RWPE2 (cell line): Measurements from ENCODE around the gene BRAF.

Source experiments
- ATAC-seq: fragments of 200-7000 bp; cut with Tn5 transposase; 3 replicates; pipeline ENCODE4 v1.9.1; 2021; ENCODE audit warnings: low read depth
- DNase-seq: peaks from one replicate; pipeline ENCODE4 v3.0.0-alpha.2; 2020; ENCODE audit warnings: low spot score
- H3K27ac ChIP-seq: fragments of 450-650 bp; 2 replicates; pipeline ENCODE4 v1.5.1; 2017; ENCODE audit warnings: mild to moderate bottlenecking; ENCODE audit not compliant: poor library complexity, severe bottlenecking
- H3K27me3 ChIP-seq: fragments of 250-450 bp; sonication (Bioruptor Pico); 2 replicates; pipeline ENCODE4 v1.5.1; 2021; ENCODE audit warnings: mild to moderate bottlenecking, moderate library complexity; ENCODE audit not compliant: insufficient read depth, poor library complexity, severe bottlenecking
- H3K36me3 ChIP-seq: fragments of 250-450 bp; sonication (Bioruptor Pico); 2 replicates; pipeline ENCODE4 v1.5.1; 2020; ENCODE audit warnings: low read depth, mild to moderate bottlenecking, moderate library complexity
- H3K4me1 ChIP-seq: fragments of 250-450 bp; sonication (Bioruptor Pico); 2 replicates; pipeline ENCODE4 v1.5.1; 2021; ENCODE audit warnings: mild to moderate bottlenecking, moderate library complexity; ENCODE audit not compliant: insufficient read depth, poor library complexity, severe bottlenecking
- H3K4me3 ChIP-seq: fragments of 250-450 bp; sonication (Bioruptor Pico); 2 replicates; pipeline ENCODE4 v1.5.1; 2021; ENCODE audit warnings: mild to moderate bottlenecking, moderate library complexity; ENCODE audit not compliant: severe bottlenecking
- H3K9me3 ChIP-seq: fragments of 250-450 bp; sonication (Bioruptor Pico); 2 replicates; pipeline ENCODE4 v1.5.1; 2021; ENCODE audit warnings: mild to moderate bottlenecking, moderate library complexity; ENCODE audit not compliant: severe bottlenecking
- TF ChIP-seq, protein P1 (sequence below): fragments of 450-650 bp; IDR thresholded peaks from one replicate; pipeline ENCODE4 v1.5.1; 2017; ENCODE audit warnings: mild to moderate bottlenecking, moderate library complexity; ENCODE audit not compliant: poor library complexity, severe bottlenecking

Gene BRAF

DNA sequence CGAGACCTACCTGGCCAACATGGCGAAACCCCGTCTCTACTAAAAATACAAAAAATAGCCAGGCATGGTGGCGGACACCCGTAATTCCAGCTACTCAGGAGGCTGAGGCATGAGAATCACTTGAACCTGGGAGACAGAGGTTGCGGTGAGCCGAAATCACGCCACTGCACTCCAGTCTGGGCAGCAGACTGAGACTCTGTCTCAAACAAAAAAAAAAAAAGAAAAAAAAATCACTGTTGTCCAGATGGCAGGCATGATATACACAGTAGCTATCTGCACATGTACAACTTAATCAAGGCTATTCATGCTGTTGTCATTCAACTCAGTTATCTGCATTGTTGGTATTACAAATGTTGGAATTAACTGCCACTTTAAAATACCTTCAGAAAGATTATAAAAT lies 55.3 kb downstream of the BRAF start:
- Histone ChIP-seq H3K36me3 (no peaks in the 10 kb centered on the region), H3K4me1 (peaks cover 12% of the 10 kb centered on the region), H3K27ac (no peak overlapping the region), H3K4me3 (no peak overlapping the region), H3K27me3 (no peaks in the 10 kb centered on the region), H3K9me3 (no peaks in the 10 kb centered on the region)
- ATAC-seq (no peak), DNase-seq (no peak)
- TF ChIP-seq, protein P1, sequence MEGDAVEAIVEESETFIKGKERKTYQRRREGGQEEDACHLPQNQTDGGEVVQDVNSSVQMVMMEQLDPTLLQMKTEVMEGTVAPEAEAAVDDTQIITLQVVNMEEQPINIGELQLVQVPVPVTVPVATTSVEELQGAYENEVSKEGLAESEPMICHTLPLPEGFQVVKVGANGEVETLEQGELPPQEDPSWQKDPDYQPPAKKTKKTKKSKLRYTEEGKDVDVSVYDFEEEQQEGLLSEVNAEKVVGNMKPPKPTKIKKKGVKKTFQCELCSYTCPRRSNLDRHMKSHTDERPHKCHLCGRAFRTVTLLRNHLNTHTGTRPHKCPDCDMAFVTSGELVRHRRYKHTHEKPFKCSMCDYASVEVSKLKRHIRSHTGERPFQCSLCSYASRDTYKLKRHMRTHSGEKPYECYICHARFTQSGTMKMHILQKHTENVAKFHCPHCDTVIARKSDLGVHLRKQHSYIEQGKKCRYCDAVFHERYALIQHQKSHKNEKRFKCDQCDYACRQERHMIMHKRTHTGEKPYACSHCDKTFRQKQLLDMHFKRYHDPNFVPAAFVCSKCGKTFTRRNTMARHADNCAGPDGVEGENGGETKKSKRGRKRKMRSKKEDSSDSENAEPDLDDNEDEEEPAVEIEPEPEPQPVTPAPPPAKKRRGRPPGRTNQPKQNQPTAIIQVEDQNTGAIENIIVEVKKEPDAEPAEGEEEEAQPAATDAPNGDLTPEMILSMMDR: no peak

GRCh38 chr7:140867467-140868462 lies 57.0 kb downstream of the BRAF start:
- Histone ChIP-seq H3K27ac (no peak overlapping the region), H3K9me3 (no peaks in the 10 kb centered on the region), H3K4me3 (no peak overlapping the region), H3K4me1 (peaks cover 12% of the 10 kb centered on the region), H3K36me3 (no peaks in the 10 kb centered on the region), H3K27me3 (no peaks in the 10 kb centered on the region)
- TF ChIP-seq, protein P1: no peak
- no peak for ATAC-seq
- DNase-seq: no peak

DNA sequence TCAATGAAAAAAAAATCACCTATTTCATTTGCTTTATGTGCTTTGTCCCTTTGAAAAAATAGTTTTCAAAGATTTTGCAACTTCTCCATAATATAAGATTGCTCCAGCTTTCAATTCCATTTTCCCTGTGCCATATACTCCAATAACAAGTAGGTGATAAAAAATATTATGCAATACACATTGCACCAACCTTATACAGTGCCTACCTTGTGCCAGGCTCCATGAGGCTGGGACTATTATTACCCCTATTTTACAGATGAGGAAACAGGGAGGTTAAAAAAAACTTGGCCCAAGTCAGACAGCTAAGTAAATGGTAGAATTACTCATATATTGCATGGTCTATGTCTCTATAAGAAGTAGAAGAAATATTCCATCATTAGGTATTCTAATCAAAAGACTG lies 57.8 kb downstream of the BRAF start:
- Histone ChIP-seq H3K36me3 (no peaks in the 10 kb centered on the region), H3K4me3 (no peak overlapping the region), H3K27me3 (no peaks in the 10 kb centered on the region), H3K4me1 (peaks cover 12% of the 10 kb centered on the region), H3K27ac (no peak overlapping the region), H3K9me3 (no peaks in the 10 kb centered on the region)
- no peak for ATAC-seq
- TF ChIP-seq, protein P1: no peak
- DNase-seq: no peak

GRCh38 chr7:140864732-140865131 lies 60.0 kb downstream of the BRAF start:
- H3K9me3 ChIP-seq: no peaks in the 10 kb centered on the region
- H3K36me3 ChIP-seq: no peaks in the 10 kb centered on the region
- H3K27ac ChIP-seq: no peak overlapping the region
- TF ChIP-seq, protein P1: no peak
- DNase-seq: no peak
- peaks cover 12% of the 10 kb centered on the region for H3K4me1 ChIP-seq
- H3K27me3 ChIP-seq: no peaks in the 10 kb centered on the region
- no peak for ATAC-seq
- no peak overlapping the region for H3K4me3 ChIP-seq

DNA sequence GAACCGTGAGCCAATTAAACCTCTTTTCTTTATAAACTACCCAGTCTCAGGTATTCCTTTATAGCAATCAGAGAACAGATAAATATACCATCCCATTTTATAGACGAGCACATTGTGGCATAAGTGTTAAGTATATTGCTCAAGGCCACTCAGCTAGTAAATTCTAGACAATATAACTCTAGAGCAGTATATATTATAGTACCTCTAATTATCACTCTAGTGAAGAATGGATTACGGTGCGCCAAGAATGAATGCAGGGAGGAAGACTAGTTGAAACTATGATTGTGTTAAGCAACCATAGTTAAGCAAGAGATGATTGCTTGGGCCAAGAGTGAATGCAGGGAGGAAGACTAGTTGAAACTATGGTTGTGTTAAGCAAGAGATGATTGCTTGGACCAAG lies 60.9 kb downstream of the BRAF start:
- ATAC-seq (no peak), DNase-seq (no peak)
- H3K4me3 ChIP-seq: no peak overlapping the region
- peaks cover 12% of the 10 kb centered on the region for H3K4me1 ChIP-seq
- TF ChIP-seq, protein P1: no peak
- H3K9me3 ChIP-seq: no peaks in the 10 kb centered on the region
- no peaks in the 10 kb centered on the region for H3K27me3 ChIP-seq
- H3K27ac ChIP-seq: no peak overlapping the region
- no peaks in the 10 kb centered on the region for H3K36me3 ChIP-seq
